Vagina (tissue), 2 donors: Measurements from ENCODE around the gene MARCHF6.

Experiments
- CTCF ChIP-seq, 3 experiments: fragments of 450-650 bp in 2 of 3; fragments of 200-600 bp in 1 of 3; sonication (generic) in 1 of 3; IDR thresholded peaks; one replicate each; pipeline ENCODE4 v1.5.1; 2017 to 2019; ENCODE audit warnings: antibody characterized with exemption in 3 of 3, mild to moderate bottlenecking in 2 of 3, moderate library complexity in 2 of 3
- POLR2A ChIP-seq, 2 donors: fragments of 450-650 bp; IDR thresholded peaks; one replicate each; pipeline ENCODE4 v1.6.1; 2017; ENCODE audit warnings: antibody characterized with exemption in 2 of 2, mild to moderate bottlenecking in 2 of 2, moderate library complexity in 2 of 2
- POLR2AphosphoS5 ChIP-seq, 2 donors: sonication (generic); formaldehyde crosslinking; IDR thresholded peaks; one replicate each; pipeline ENCODE4 v1.9.0; 2017; ENCODE audit warnings: antibody characterized with exemption in 2 of 2, mild to moderate bottlenecking in 2 of 2, low read depth in 1 of 2; ENCODE audit not compliant: insufficient read depth in 1 of 2

- TF ChIP-seq CTCF (IDR thresholded peaks at IDR 0.05) (no peak), POLR2AphosphoS5 (IDR thresholded peaks at IDR 0.05; ENCODE audit: insufficient read depth in 1 of 2, low read depth in 1 of 2) (no peak), POLR2A (IDR thresholded peaks at IDR 0.05) (no peak)
Measured at GRCh38 chr5:10366310-10367272, 13.1 kb downstream of the MARCHF6 start.
